ENCODE measurements around the gene UBFD1. TPM values are rescaled to one million over a fixed set of nuclear protein-coding genes. Genes with fewer than 3 reads are reported as not detected.

The UBFD1 gene
- polyA plus RNA-seq, 3 donors: 8.0 to 8.9 (median 8.0) TPM

- Histone ChIP-seq H3K4me2 (replicated peaks; ENCODE audit: extremely low read depth, low read length, poor library complexity, severe bottlenecking) (peak overlapping the region; percentile 54), H3K36me3 (replicated peaks in 1 of 2; ENCODE audit: control insufficient read depth in 1 of 2, insufficient read depth in 2 of 2, low read length in 2 of 2) (peaks cover 0 to 15% of the 10 kb centered on the region in 2 donors), H3K27me3 (ENCODE audit: control insufficient read depth in 2 of 2, insufficient read depth in 2 of 2, low read length in 2 of 2) (no peaks in the 10 kb centered on the region), H2AFZ (ENCODE audit: insufficient read depth, low read depth, low read length, poor library complexity, severe bottlenecking) (peak overlapping the region; percentile 4), H4K20me1 (ENCODE audit: insufficient read depth, low read length) (no peaks in the 10 kb centered on the region), H3K9me3 (replicated peaks in 1 of 2; ENCODE audit: control insufficient read depth in 1 of 2, insufficient read depth in 1 of 2, low read length in 2 of 2) (no peaks in the 10 kb centered on the region), H3K4me3 (replicated peaks in 1 of 3; ENCODE audit: low read depth in 2 of 3, low read length in 3 of 3) (peak overlapping the region in 1 of 3 experiments; percentile 38), H3K79me2 (ENCODE audit: insufficient read depth, low read length) (peaks cover 5% of the 10 kb centered on the region), H3K4me1 (ENCODE audit: control insufficient read depth in 1 of 2, insufficient read depth in 2 of 2, low read length in 2 of 2) (peaks cover 73% of the 10 kb centered on the region in 2 donors), H3K9ac (ENCODE audit: insufficient read depth, low read length, poor library complexity, severe bottlenecking) (peak overlapping the region; percentile 44), H3K27ac (ENCODE audit: low read depth in 1 of 2, low read length in 2 of 2) (peak overlapping the region; percentile 88 to 93)
- peak; percentile 73 to 85 (median 84) for DNase-seq
- peak overlapping the region; percentile 35 to 58 for H3K4me3 Mint-ChIP-seq
- no peak for TF ChIP-seq CTCF (IDR thresholded peaks at IDR 0.05)
- H3K9me3 Mint-ChIP-seq: no peaks in the 10 kb centered on the region
- peaks cover 64% of the 10 kb centered on the region for H3K4me1 Mint-ChIP-seq
- H3K36me3 Mint-ChIP-seq: peaks cover 23% of the 10 kb centered on the region in 2 donors
- no peaks in the 10 kb centered on the region for H3K27me3 Mint-ChIP-seq (ENCODE audit: low read depth in 3 of 3)
- 100% methylated on average over 1 of the region's 4 CpGs for WGBS (ENCODE audit: insufficient coverage)
- peak overlapping the region; percentile 90 to 98 (median 97) for H3K27ac Mint-ChIP-seq
- intact Hi-C loops (cut with micrococcal nuclease): no loop called here
Observed at GRCh38 chr16:23521037-23521743, 36.3 kb upstream of the UBFD1 start.

- no peaks in the 10 kb centered on the region for H3K27me3 ChIP-seq (ENCODE audit: control insufficient read depth in 2 of 2, insufficient read depth in 2 of 2, low read length in 2 of 2)
- Mint-ChIP-seq H3K9me3 (no peaks in the 10 kb centered on the region), H3K4me3 (no peak overlapping the region), H3K36me3 (peaks cover 23% of the 10 kb centered on the region in 2 donors), H3K27ac (peak overlapping the region in 6 of 7 donors; percentile 20 to 97 (median 96)), H3K4me1 (peaks cover 58% of the 10 kb centered on the region), H3K27me3 (ENCODE audit: low read depth in 3 of 3) (no peaks in the 10 kb centered on the region)
- H3K4me1 ChIP-seq (ENCODE audit: control insufficient read depth in 1 of 2, insufficient read depth in 2 of 2, low read length in 2 of 2): peaks cover 65 to 66% of the 10 kb centered on the region in 2 donors
- peak overlapping the region in 1 of 2 donors; percentile 88 for H3K27ac ChIP-seq (ENCODE audit: low read depth in 1 of 2, low read length in 2 of 2)
- no peak overlapping the region for H2AFZ ChIP-seq (ENCODE audit: insufficient read depth, low read depth, low read length, poor library complexity, severe bottlenecking)
- intact Hi-C loops (cut with micrococcal nuclease): no loop called here
- H3K9ac ChIP-seq (ENCODE audit: insufficient read depth, low read length, poor library complexity, severe bottlenecking): no peak overlapping the region
- no peak overlapping the region for H3K4me2 ChIP-seq (replicated peaks; ENCODE audit: extremely low read depth, low read length, poor library complexity, severe bottlenecking)
- no peak for TF ChIP-seq CTCF (IDR thresholded peaks at IDR 0.05)
- no peak overlapping the region for H3K4me3 ChIP-seq (replicated peaks in 1 of 3; ENCODE audit: low read depth in 2 of 3, low read length in 3 of 3)
- peaks cover 5% of the 10 kb centered on the region for H3K79me2 ChIP-seq (ENCODE audit: insufficient read depth, low read length)
- DNase-seq: no peak
- no peaks in the 10 kb centered on the region for H4K20me1 ChIP-seq (ENCODE audit: insufficient read depth, low read length)
- no peaks in the 10 kb centered on the region for H3K9me3 ChIP-seq (replicated peaks in 1 of 2; ENCODE audit: control insufficient read depth in 1 of 2, insufficient read depth in 1 of 2, low read length in 2 of 2)
- WGBS (ENCODE audit: insufficient coverage): 100% methylated on average over 1 of the region's 4 CpGs
- H3K36me3 ChIP-seq (replicated peaks in 1 of 2; ENCODE audit: control insufficient read depth in 1 of 2, insufficient read depth in 2 of 2, low read length in 2 of 2): peaks cover 0 to 15% of the 10 kb centered on the region in 2 donors
Observed at GRCh38 chr16:23521965-23522364, 35.6 kb upstream of the UBFD1 start.
